HEK293 (cell line): ENCODE data around the gene DGAT2L6.

ENCODE experiments used
- BCL11A ChIP-seq: fragments of 450-650 bp; formaldehyde crosslinking; IDR thresholded peaks from 2 replicates; pipeline ENCODE4 v1.5.1; 2016; ENCODE audit warnings: low read depth, missing biosample characterization, missing genetic modification characterization
- CTCF ChIP-seq: fragments of 450-650 bp; formaldehyde crosslinking; IDR thresholded peaks from 2 replicates; pipeline ENCODE4 v1.5.1; 2016; ENCODE audit warnings: missing biosample characterization, missing genetic modification characterization
- GLIS2 ChIP-seq: fragments of 450-650 bp; formaldehyde crosslinking; IDR thresholded peaks from 2 replicates; pipeline ENCODE4 v1.5.1; 2016; ENCODE audit warnings: missing biosample characterization, missing genetic modification characterization
- HOXA7 ChIP-seq: sonication (generic); formaldehyde crosslinking; IDR thresholded peaks from 2 replicates; pipeline ENCODE4 v1.8.1; 2022; ENCODE audit warnings: missing genetic modification reagents, borderline replicate concordance
- KLF16 ChIP-seq: fragments of 450-650 bp; formaldehyde crosslinking; IDR thresholded peaks from 2 replicates; pipeline ENCODE4 v1.5.1; 2017; ENCODE audit warnings: missing biosample characterization, missing genetic modification characterization
- REST ChIP-seq: fragments of 450-650 bp; formaldehyde crosslinking; IDR thresholded peaks from 2 replicates; pipeline ENCODE4 v1.5.1; 2016; ENCODE audit warnings: missing biosample characterization, missing genetic modification characterization
- TCF7L2 ChIP-seq: IDR thresholded peaks from 2 replicates; pipeline ENCODE4 v1.6.1; 2011; ENCODE audit warnings: low read depth, mild to moderate bottlenecking, inconsistent platforms, low read length, moderate library complexity, borderline replicate concordance
- YY1 ChIP-seq: fragments of 450-650 bp; formaldehyde crosslinking; IDR thresholded peaks from 2 replicates; pipeline ENCODE4 v1.5.1; 2018; ENCODE audit warnings: missing biosample characterization, missing genetic modification characterization
- ZBTB10 ChIP-seq: fragments of 450-650 bp; formaldehyde crosslinking; IDR thresholded peaks from 2 replicates; pipeline ENCODE4 v1.5.1; 2016; ENCODE audit warnings: missing biosample characterization, missing genetic modification characterization
- ZBTB7A ChIP-seq: fragments of 450-650 bp; formaldehyde crosslinking; IDR thresholded peaks from 2 replicates; pipeline ENCODE4 v1.5.1; 2016; ENCODE audit warnings: low read depth, missing biosample characterization, missing genetic modification characterization
- ZNF138 ChIP-seq: fragments of 450-650 bp; formaldehyde crosslinking; IDR thresholded peaks from 2 replicates; pipeline ENCODE4 v1.5.1; 2016; ENCODE audit warnings: missing biosample characterization, missing genetic modification characterization, borderline replicate concordance
- ZNF501 ChIP-seq: fragments of 450-650 bp; formaldehyde crosslinking; IDR thresholded peaks from 2 replicates; pipeline ENCODE4 v1.5.1; 2016; ENCODE audit warnings: missing biosample characterization, missing genetic modification characterization
- ZNF639 ChIP-seq: fragments of 450-650 bp; formaldehyde crosslinking; IDR thresholded peaks from 2 replicates; pipeline ENCODE4 v1.5.1; 2016; ENCODE audit warnings: missing biosample characterization, missing genetic modification characterization
- ZNF785 ChIP-seq: fragments of 450-650 bp; formaldehyde crosslinking; IDR thresholded peaks from 2 replicates; pipeline ENCODE4 v1.5.1; 2016; ENCODE audit warnings: missing biosample characterization, missing genetic modification characterization

- TF ChIP-seq KLF16 (tag by site-specific recombination) = no peak
- TF ChIP-seq CTCF = no peak
- no peak for TF ChIP-seq ZBTB10
- no peak for TF ChIP-seq ZNF639 (tag by site-specific recombination)
- no peak for TF ChIP-seq BCL11A (tag by site-specific recombination)
- TF ChIP-seq REST = no peak
- no peak for TF ChIP-seq YY1 (tag by site-specific recombination)
- no peak for TF ChIP-seq ZNF785 (tag by site-specific recombination)
- no peak for TF ChIP-seq TCF7L2
- no peak for TF ChIP-seq HOXA7
- TF ChIP-seq GLIS2 = no peak
- no peak for TF ChIP-seq ZBTB7A (tag by site-specific recombination)
- no peak for TF ChIP-seq ZNF501
- TF ChIP-seq ZNF138 (tag by site-specific recombination) = no peak
Observed at GRCh38 chrX:70168238-70169188, 8.8 kb upstream of the DGAT2L6 start.
